ENCODE results near the gene RARS2. TPM values are rescaled to one million over a fixed set of nuclear protein-coding genes. Genes with fewer than 3 reads are reported as not detected.

RARS2 gene
- total RNA-seq, 1 donor from 2014 or later, result 45.8 TPM

DNA sequence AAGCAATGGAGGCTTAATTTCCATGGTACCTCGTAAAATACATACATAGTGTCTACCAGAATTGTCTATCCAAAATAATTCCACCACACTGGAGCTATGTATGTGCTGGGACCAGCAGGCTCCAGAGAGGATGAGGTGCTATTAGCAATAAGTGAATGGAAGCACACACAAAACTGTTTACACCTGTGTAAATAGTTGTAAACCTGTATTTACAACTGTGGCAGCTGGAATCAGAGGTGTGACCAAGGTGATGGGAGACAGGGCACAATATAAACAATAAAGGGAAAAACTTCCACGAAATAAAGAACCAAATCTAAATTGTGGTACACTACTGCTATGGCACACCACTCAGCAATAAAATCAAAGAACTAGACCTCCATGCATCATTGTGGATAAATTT lies 14.4 kb downstream of the RARS2 start:
- H3K27ac Mint-ChIP-seq (ENCODE audit: unreplicated experiment), result peak overlapping the region; percentile 94
- peaks cover 8% of the 10 kb centered on the region for H3K27me3 Mint-ChIP-seq (ENCODE audit: unreplicated experiment)
- H3K36me3 Mint-ChIP-seq (ENCODE audit: low read depth, unreplicated experiment), result peaks cover 32% of the 10 kb centered on the region
- H3K4me1 Mint-ChIP-seq (ENCODE audit: unreplicated experiment), result peaks cover 41% of the 10 kb centered on the region
- H3K9me3 Mint-ChIP-seq (ENCODE audit: unreplicated experiment), result no peaks in the 10 kb centered on the region
- DNase-seq (ENCODE audit: low spot score), result no peak
- TF ChIP-seq, protein P1, sequence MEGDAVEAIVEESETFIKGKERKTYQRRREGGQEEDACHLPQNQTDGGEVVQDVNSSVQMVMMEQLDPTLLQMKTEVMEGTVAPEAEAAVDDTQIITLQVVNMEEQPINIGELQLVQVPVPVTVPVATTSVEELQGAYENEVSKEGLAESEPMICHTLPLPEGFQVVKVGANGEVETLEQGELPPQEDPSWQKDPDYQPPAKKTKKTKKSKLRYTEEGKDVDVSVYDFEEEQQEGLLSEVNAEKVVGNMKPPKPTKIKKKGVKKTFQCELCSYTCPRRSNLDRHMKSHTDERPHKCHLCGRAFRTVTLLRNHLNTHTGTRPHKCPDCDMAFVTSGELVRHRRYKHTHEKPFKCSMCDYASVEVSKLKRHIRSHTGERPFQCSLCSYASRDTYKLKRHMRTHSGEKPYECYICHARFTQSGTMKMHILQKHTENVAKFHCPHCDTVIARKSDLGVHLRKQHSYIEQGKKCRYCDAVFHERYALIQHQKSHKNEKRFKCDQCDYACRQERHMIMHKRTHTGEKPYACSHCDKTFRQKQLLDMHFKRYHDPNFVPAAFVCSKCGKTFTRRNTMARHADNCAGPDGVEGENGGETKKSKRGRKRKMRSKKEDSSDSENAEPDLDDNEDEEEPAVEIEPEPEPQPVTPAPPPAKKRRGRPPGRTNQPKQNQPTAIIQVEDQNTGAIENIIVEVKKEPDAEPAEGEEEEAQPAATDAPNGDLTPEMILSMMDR (IDR thresholded peaks at IDR 0.05; ENCODE audit: unreplicated experiment), result no peak
- H3K4me3 Mint-ChIP-seq (ENCODE audit: unreplicated experiment), result no peak overlapping the region

DNA sequence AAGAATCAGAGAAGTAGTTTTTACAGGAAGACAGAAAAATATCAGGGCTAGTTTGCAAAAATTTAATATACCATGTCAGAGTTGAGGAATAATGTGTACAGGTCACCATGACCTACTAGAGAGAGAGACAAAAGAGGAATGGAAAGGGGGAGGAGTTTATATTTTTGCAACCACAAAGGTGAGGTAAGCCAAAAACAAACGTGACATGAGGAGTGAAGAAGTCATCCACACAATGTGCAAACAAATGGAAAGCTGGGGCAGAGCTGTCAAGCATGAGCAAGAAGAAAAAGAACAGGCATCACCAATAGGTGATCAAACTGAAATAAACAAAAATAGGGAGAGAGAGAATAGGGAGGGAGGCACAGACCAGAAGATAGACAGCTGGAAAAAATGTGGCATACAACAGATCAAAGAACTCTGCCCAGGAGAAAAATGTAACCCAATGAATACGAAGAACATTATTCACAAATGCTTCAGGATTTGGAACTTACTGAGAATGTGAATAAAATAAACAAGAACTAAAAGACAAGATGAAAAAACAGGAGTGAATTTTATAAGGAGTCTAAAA lies 15.5 kb downstream of the RARS2 start:
- Mint-ChIP-seq H3K4me1 (ENCODE audit: unreplicated experiment) (peaks cover 36% of the 10 kb centered on the region), H3K27ac (ENCODE audit: unreplicated experiment) (peak overlapping the region; percentile 94), H3K4me3 (ENCODE audit: unreplicated experiment) (peak overlapping the region; percentile 82), H3K36me3 (ENCODE audit: low read depth, unreplicated experiment) (peaks cover 26% of the 10 kb centered on the region), H3K9me3 (ENCODE audit: unreplicated experiment) (no peaks in the 10 kb centered on the region), H3K27me3 (ENCODE audit: unreplicated experiment) (peaks cover 8% of the 10 kb centered on the region)
- DNase-seq (ENCODE audit: low spot score), result no peak
- TF ChIP-seq, protein P1 (IDR thresholded peaks at IDR 0.05; ENCODE audit: unreplicated experiment), result no peak

DNA sequence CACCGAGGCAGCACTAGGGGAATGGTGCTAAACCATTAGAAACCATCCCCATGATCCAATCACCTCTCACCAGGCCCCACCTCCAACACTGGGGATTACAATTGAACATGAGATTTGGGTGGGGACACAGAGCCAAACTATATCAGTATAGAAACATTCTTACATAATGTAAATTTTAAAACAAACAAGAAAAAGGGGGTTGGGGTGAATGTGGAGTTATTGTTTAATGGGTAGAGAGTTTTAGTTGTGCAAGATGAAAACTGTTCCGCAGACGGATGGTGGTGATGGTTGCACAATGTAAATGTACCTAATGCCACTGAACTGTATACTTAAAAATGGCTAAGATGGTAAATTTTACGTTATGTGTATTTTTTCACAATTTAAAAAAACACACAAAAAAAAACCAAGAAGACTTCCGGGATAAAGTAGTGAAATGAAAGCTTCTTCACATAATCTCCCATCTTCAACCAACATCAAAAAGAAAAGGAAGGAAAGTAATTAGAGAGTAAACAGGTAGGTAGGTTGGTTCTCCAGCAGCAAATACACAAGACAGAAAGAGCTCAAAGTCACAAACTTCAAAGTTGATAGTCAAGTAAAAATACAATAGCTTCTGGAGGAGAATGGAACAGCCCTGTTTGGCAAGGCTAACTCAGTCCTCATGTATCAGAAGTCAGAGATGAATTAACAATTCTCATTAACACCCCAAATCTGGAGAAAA lies 16.3 kb downstream of the RARS2 start:
- peaks cover 8% of the 10 kb centered on the region for H3K27me3 Mint-ChIP-seq (ENCODE audit: unreplicated experiment)
- H3K9me3 Mint-ChIP-seq (ENCODE audit: unreplicated experiment), result no peaks in the 10 kb centered on the region
- peaks cover 26% of the 10 kb centered on the region for H3K36me3 Mint-ChIP-seq (ENCODE audit: low read depth, unreplicated experiment)
- peaks cover 36% of the 10 kb centered on the region for H3K4me1 Mint-ChIP-seq (ENCODE audit: unreplicated experiment)
- peak overlapping the region; percentile 42 for H3K4me3 Mint-ChIP-seq (ENCODE audit: unreplicated experiment)
- TF ChIP-seq, protein P1 (IDR thresholded peaks at IDR 0.05; ENCODE audit: unreplicated experiment), result no peak
- H3K27ac Mint-ChIP-seq (ENCODE audit: unreplicated experiment), result peak overlapping the region; percentile 84
- no peak for DNase-seq (ENCODE audit: low spot score)

DNA sequence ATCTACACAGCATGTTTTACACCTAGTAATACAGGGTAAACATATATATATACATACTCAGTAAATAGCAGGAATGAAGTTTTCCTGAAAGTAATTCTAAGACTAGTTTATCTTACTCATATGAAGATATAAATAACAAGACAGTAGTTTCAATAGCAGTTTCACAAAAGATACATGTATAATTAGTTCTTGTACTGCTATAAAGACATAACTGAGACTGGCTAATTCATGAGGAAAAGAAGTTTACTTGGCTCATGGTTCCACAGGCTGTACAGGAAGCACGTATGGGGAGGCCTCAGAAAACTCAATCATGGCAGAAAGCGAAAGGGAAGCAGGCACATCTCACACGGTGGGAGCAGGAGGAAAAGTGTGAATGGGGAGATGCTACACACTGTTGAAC lies 16.9 kb downstream of the RARS2 start:
- Mint-ChIP-seq H3K36me3 (ENCODE audit: low read depth, unreplicated experiment) (peaks cover 26% of the 10 kb centered on the region), H3K27ac (ENCODE audit: unreplicated experiment) (peak overlapping the region; percentile 34), H3K27me3 (ENCODE audit: unreplicated experiment) (peaks cover 8% of the 10 kb centered on the region), H3K4me1 (ENCODE audit: unreplicated experiment) (peaks cover 36% of the 10 kb centered on the region), H3K4me3 (ENCODE audit: unreplicated experiment) (peak overlapping the region; percentile 42), H3K9me3 (ENCODE audit: unreplicated experiment) (no peaks in the 10 kb centered on the region)
- DNase-seq (ENCODE audit: low spot score), result no peak
- TF ChIP-seq, protein P1 (IDR thresholded peaks at IDR 0.05; ENCODE audit: unreplicated experiment), result no peak

DNA sequence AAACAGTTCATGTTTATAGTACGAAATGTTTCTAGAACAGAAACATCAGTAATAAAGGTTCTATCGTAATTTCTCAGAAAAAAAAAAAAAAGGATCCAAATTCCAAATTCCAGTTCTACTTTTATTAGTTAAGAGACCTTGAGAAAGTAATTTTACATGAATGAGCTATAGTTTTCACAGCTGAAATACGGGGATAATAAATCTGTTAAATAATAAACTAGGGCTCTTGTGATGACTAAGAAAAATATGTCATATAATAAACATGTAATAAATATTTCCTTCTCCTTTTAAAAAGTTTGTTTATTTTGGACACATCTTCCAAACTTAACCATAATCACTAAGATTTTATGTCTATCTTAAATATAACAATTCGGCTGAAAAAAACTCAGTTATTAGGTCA lies 17.8 kb downstream of the RARS2 start:
- H3K27ac Mint-ChIP-seq (ENCODE audit: unreplicated experiment), result no peak overlapping the region
- no peak overlapping the region for H3K4me3 Mint-ChIP-seq (ENCODE audit: unreplicated experiment)
- no peaks in the 10 kb centered on the region for H3K9me3 Mint-ChIP-seq (ENCODE audit: unreplicated experiment)
- peaks cover 8% of the 10 kb centered on the region for H3K27me3 Mint-ChIP-seq (ENCODE audit: unreplicated experiment)
- H3K4me1 Mint-ChIP-seq (ENCODE audit: unreplicated experiment), result peaks cover 36% of the 10 kb centered on the region
- no peak for DNase-seq (ENCODE audit: low spot score)
- peaks cover 26% of the 10 kb centered on the region for H3K36me3 Mint-ChIP-seq (ENCODE audit: low read depth, unreplicated experiment)
- TF ChIP-seq, protein P1 (IDR thresholded peaks at IDR 0.05; ENCODE audit: unreplicated experiment), result no peak

Measured in endothelial cell (in vitro differentiated cells).